H9 (cell line): ENCODE results near the gene CCDC7. TPM values are rescaled to one million over a fixed set of nuclear protein-coding genes. Genes with fewer than 3 reads are reported as not detected.

Source experiments
- DNase-seq: peaks from one replicate; pipeline ENCODE4 v3.0.0-alpha.2; 2017
- H2AFZ ChIP-seq: one replicate; pipeline ENCODE4 v1.6.1; 2013; ENCODE audit warnings: mild to moderate bottlenecking, low read length, control low read depth, moderate library complexity
- H2AK5ac ChIP-seq: 2 replicates; pipeline ENCODE4 v1.6.1; 2013; ENCODE audit warnings: low read length, control low read depth, mixed read lengths; ENCODE audit not compliant: insufficient read length
- H2BK120ac ChIP-seq: one replicate; pipeline ENCODE4 v1.6.1; 2013; ENCODE audit warnings: low read depth, mild to moderate bottlenecking, low read length, control low read depth, inconsistent platforms; ENCODE audit not compliant: poor library complexity, severe bottlenecking
- H2BK12ac ChIP-seq: 2 replicates; pipeline ENCODE4 v1.6.1; 2013; ENCODE audit warnings: low read length, control low read depth, mixed read lengths, low read depth; ENCODE audit not compliant: insufficient read length
- H2BK15ac ChIP-seq: 2 replicates; pipeline ENCODE4 v1.6.1; 2013; ENCODE audit warnings: low read depth, low read length, control low read depth
- H2BK20ac ChIP-seq: one replicate; pipeline ENCODE4 v1.6.1; 2013; ENCODE audit warnings: low read depth, mild to moderate bottlenecking, low read length, control low read depth, inconsistent platforms; ENCODE audit not compliant: poor library complexity, severe bottlenecking
- H2BK5ac ChIP-seq: 2 replicates; pipeline ENCODE4 v1.6.1; 2013; ENCODE audit warnings: low read length, control low read depth, mixed read lengths; ENCODE audit not compliant: insufficient read length
- H3K14ac ChIP-seq: 2 replicates; pipeline ENCODE4 v1.6.1; 2013; ENCODE audit warnings: low read length, control low read depth; ENCODE audit not compliant: insufficient read depth
- H3K18ac ChIP-seq: 2 replicates; pipeline ENCODE4 v1.6.1; 2013; ENCODE audit warnings: low read depth, mild to moderate bottlenecking, mixed read lengths, low read length, control low read depth; ENCODE audit not compliant: insufficient read length
- H3K23ac ChIP-seq: 2 replicates; pipeline ENCODE4 v1.6.1; 2013; ENCODE audit warnings: low read length, control low read depth, mixed read lengths, low read depth; ENCODE audit not compliant: insufficient read length
- H3K23me2 ChIP-seq: 2 replicates; pipeline ENCODE4 v1.6.1; 2013; ENCODE audit warnings: low read depth, mild to moderate bottlenecking, mixed read lengths, low read length, control low read depth; ENCODE audit not compliant: insufficient read length, poor library complexity, severe bottlenecking
- H3K27ac ChIP-seq: 2 replicates; pipeline ENCODE4 v1.5.1; 2013; ENCODE audit warnings: low read length, control low read depth, mixed read lengths, low read depth; ENCODE audit not compliant: insufficient read length
- H3K27me3 ChIP-seq: 2 replicates; pipeline ENCODE4 v1.6.1; 2013; ENCODE audit warnings: low read length, control low read depth, inconsistent platforms; ENCODE audit not compliant: insufficient read depth
- H3K4ac ChIP-seq: 2 replicates; pipeline ENCODE4 v1.6.1; 2013; ENCODE audit warnings: low read depth, mild to moderate bottlenecking, control low read depth, inconsistent platforms, low read length, moderate library complexity
- H3K4me1 ChIP-seq: 2 replicates; pipeline ENCODE4 v1.6.1; 2013; ENCODE audit warnings: low read length, control low read depth, inconsistent platforms; ENCODE audit not compliant: insufficient read depth
- H3K4me2 ChIP-seq: 2 replicates; pipeline ENCODE4 v1.6.1; 2013; ENCODE audit warnings: low read length, control low read depth, mixed read lengths; ENCODE audit not compliant: insufficient read length, insufficient read depth
- H3K56ac ChIP-seq: 2 replicates; pipeline ENCODE4 v1.6.1; 2013; ENCODE audit warnings: low read depth, mild to moderate bottlenecking, mixed read lengths, low read length, control low read depth; ENCODE audit not compliant: insufficient read length
- H3K79me1 ChIP-seq: 2 replicates; pipeline ENCODE4 v1.6.1; 2013; ENCODE audit warnings: low read depth, mild to moderate bottlenecking, moderate library complexity, low read length, control low read depth, inconsistent platforms; ENCODE audit not compliant: insufficient read depth, poor library complexity, severe bottlenecking
- H3K79me2 ChIP-seq: 2 replicates; pipeline ENCODE4 v1.6.1; 2013; ENCODE audit warnings: low read length, control low read depth, inconsistent platforms; ENCODE audit not compliant: insufficient read depth
- H3K9ac ChIP-seq: 2 replicates; pipeline ENCODE4 v1.6.1; 2013; ENCODE audit warnings: low read length, control low read depth, mixed read lengths; ENCODE audit not compliant: insufficient read length; ENCODE audit errors: extremely low read depth
- H3K9me3 ChIP-seq: one replicate; pipeline ENCODE4 v1.6.1; 2013; ENCODE audit warnings: low read depth, low read length, inconsistent platforms; ENCODE audit not compliant: control insufficient read depth
- H3T11ph ChIP-seq: one replicate; pipeline ENCODE4 v1.6.1; 2013; ENCODE audit warnings: mild to moderate bottlenecking, low read length, control low read depth, inconsistent platforms
- H4K20me1 ChIP-seq: one replicate; pipeline ENCODE4 v1.6.1; 2013; ENCODE audit not compliant: control insufficient read depth, insufficient read length, insufficient read depth
- H4K5ac ChIP-seq: 2 replicates; pipeline ENCODE4 v1.6.1; 2013; ENCODE audit warnings: low read depth, mild to moderate bottlenecking, mixed read lengths, low read length, control low read depth; ENCODE audit not compliant: insufficient read length
- H4K8ac ChIP-seq: replicated peaks from 2 replicates; pipeline ENCODE4 v1.6.1; 2013; ENCODE audit warnings: low read length, control low read depth, mixed read lengths, low read depth; ENCODE audit not compliant: insufficient read length
- H4K91ac ChIP-seq: 2 replicates; pipeline ENCODE4 v1.6.1; 2013; ENCODE audit warnings: low read depth, mild to moderate bottlenecking, moderate library complexity, mixed read lengths, low read length, control low read depth; ENCODE audit not compliant: insufficient read length
- H3K27ac Mint-ChIP-seq, 3 experiments: 2 replicates in 2 of 3; 3 replicates in 1 of 3; pipeline ENCODE4 v1.8.0; 2020 to 2021; ENCODE audit warnings: mixed read lengths in 3 of 3, mild to moderate bottlenecking in 1 of 3, moderate library complexity in 1 of 3
- H3K27me3 Mint-ChIP-seq: 2 replicates; pipeline ENCODE4 v1.8.0; 2021; ENCODE audit warnings: low read depth, mild to moderate bottlenecking, moderate library complexity, mixed read lengths
- H3K36me3 Mint-ChIP-seq, 3 experiments: 2 replicates in 2 of 3; 3 replicates in 1 of 3; pipeline ENCODE4 v1.8.0; 2020 to 2021; ENCODE audit warnings: low read depth in 3 of 3, mixed read lengths in 3 of 3; ENCODE audit not compliant: insufficient read depth in 1 of 3
- H3K4me1 Mint-ChIP-seq, 2 experiments: 2 replicates each; pipeline ENCODE4 v1.8.0; 2020; ENCODE audit warnings: mixed read lengths in 2 of 2
- H3K4me3 Mint-ChIP-seq, 2 experiments: 2 replicates in 1 of 2; 3 replicates in 1 of 2; pipeline ENCODE4 v1.8.0; 2020 to 2021; ENCODE audit warnings: mild to moderate bottlenecking in 2 of 2, mixed read lengths in 2 of 2, moderate library complexity in 1 of 2
- H3K9me3 Mint-ChIP-seq, 2 experiments: 2 replicates in 1 of 2; 3 replicates in 1 of 2; pipeline ENCODE4 v1.8.0; 2020; ENCODE audit warnings: mild to moderate bottlenecking in 2 of 2, mixed read lengths in 2 of 2, moderate library complexity in 1 of 2
- WGBS: extraction: QIAGEN DNeasy Blood & Tissue Kit; methylation state at CpG from one replicate; pipeline ENCODE4 v1.1.7; 2013; ENCODE audit warnings: missing lambda C conversion rate, low lambda C conversion rate, mixed read lengths; ENCODE audit not compliant: insufficient read length; ENCODE audit errors: extremely low coverage; 5-methylcytosine and 5-hydroxymethylcytosine counted together
- total RNA-seq: library from RNA; stranded (reverse); gene quantifications from 2 replicates; pipeline ENCODE4 v1.2.1, GENCODE V29; 2021
- TF ChIP-seq, protein P1 (sequence below): fragments of 200-600 bp; sonication (generic); conservative IDR thresholded peaks from 3 replicates; pipeline ENCODE4 v1.8.0; 2021; ENCODE audit warnings: antibody characterized with exemption, mild to moderate bottlenecking

CCDC7 gene
- total RNA-seq, 1 experiment from 2014 or later = 1.6 TPM

DNA sequence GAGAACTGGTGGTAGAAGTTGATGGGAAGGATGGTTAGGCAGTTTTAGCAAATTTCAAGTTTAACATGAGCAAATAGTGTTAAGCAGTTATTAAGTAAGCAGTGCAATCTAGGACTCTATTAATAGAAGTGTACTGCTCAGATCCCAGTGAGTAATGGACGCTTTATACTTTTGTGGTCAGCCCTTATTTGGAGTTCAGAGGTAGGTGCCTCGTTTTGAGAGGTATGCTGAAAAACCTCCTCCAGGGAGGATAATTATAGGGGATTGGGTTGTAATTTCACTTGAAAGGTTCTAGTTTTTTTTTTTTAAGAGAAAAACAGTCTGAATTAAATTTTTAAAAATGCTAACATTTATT lies 33.5 kb upstream of the CCDC7 start:
- H3K14ac ChIP-seq = no peak overlapping the region
- no peaks in the 10 kb centered on the region for H3K4me1 Mint-ChIP-seq
- H3K4me2 ChIP-seq = no peak overlapping the region
- no peaks in the 10 kb centered on the region for H3K79me2 ChIP-seq
- H4K91ac ChIP-seq = no peak overlapping the region
- no peak overlapping the region for H3K23ac ChIP-seq
- H2BK15ac ChIP-seq = no peak overlapping the region
- H3K4ac ChIP-seq = no peak overlapping the region
- no peak overlapping the region for H3K56ac ChIP-seq
- H4K8ac ChIP-seq = no peak overlapping the region
- H2AFZ ChIP-seq = no peak overlapping the region
- H3K4me3 Mint-ChIP-seq = no peak overlapping the region
- WGBS = no CpG with 5 or more reads among the region's 2 CpGs
- no peaks in the 10 kb centered on the region for H3K36me3 Mint-ChIP-seq
- H3T11ph ChIP-seq = no peak overlapping the region
- no peak for DNase-seq
- no peak overlapping the region for H2BK5ac ChIP-seq
- no peaks in the 10 kb centered on the region for H4K20me1 ChIP-seq
- no peak overlapping the region for H3K27ac Mint-ChIP-seq
- H3K79me1 ChIP-seq = no peaks in the 10 kb centered on the region
- H3K4me1 ChIP-seq = no peaks in the 10 kb centered on the region
- no peak overlapping the region for H3K18ac ChIP-seq
- H2AK5ac ChIP-seq = no peak overlapping the region
- no peak overlapping the region for H2BK20ac ChIP-seq
- no peak overlapping the region for H3K9ac ChIP-seq
- no peaks in the 10 kb centered on the region for H3K23me2 ChIP-seq
- H3K27me3 Mint-ChIP-seq = peaks cover 4% of the 10 kb centered on the region
- no peak overlapping the region for H2BK12ac ChIP-seq
- H3K9me3 ChIP-seq = no peaks in the 10 kb centered on the region
- H3K27ac ChIP-seq = no peak overlapping the region
- H3K27me3 ChIP-seq = no peaks in the 10 kb centered on the region
- no peak overlapping the region for H4K5ac ChIP-seq
- TF ChIP-seq, protein P1, sequence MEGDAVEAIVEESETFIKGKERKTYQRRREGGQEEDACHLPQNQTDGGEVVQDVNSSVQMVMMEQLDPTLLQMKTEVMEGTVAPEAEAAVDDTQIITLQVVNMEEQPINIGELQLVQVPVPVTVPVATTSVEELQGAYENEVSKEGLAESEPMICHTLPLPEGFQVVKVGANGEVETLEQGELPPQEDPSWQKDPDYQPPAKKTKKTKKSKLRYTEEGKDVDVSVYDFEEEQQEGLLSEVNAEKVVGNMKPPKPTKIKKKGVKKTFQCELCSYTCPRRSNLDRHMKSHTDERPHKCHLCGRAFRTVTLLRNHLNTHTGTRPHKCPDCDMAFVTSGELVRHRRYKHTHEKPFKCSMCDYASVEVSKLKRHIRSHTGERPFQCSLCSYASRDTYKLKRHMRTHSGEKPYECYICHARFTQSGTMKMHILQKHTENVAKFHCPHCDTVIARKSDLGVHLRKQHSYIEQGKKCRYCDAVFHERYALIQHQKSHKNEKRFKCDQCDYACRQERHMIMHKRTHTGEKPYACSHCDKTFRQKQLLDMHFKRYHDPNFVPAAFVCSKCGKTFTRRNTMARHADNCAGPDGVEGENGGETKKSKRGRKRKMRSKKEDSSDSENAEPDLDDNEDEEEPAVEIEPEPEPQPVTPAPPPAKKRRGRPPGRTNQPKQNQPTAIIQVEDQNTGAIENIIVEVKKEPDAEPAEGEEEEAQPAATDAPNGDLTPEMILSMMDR = no peak
- H3K9me3 Mint-ChIP-seq = no peaks in the 10 kb centered on the region
- H2BK120ac ChIP-seq = no peak overlapping the region
